HUES64 (cell line): ENCODE results near the gene CAPN5.

Experiments used
- H3K27ac ChIP-seq: 2 replicates; pipeline ENCODE4 v1.7.0; 2013; ENCODE audit warnings: low read depth, low read length, inconsistent platforms
- H3K27me3 ChIP-seq: 2 replicates; pipeline ENCODE4 v1.6.1; 2013; ENCODE audit warnings: mild to moderate bottlenecking, low read length; ENCODE audit not compliant: insufficient read depth
- H3K36me3 ChIP-seq: 2 replicates; pipeline ENCODE4 v1.6.1; 2013; ENCODE audit warnings: mild to moderate bottlenecking, low read length; ENCODE audit not compliant: insufficient read depth
- H3K4me1 ChIP-seq: 2 replicates; pipeline ENCODE4 v1.6.1; 2013; ENCODE audit warnings: mild to moderate bottlenecking, low read length, moderate library complexity; ENCODE audit not compliant: insufficient read depth
- H3K4me3 ChIP-seq: 2 replicates; pipeline ENCODE4 v1.5.1; 2013; ENCODE audit warnings: mild to moderate bottlenecking, low read length, moderate library complexity
- H3K9ac ChIP-seq: 2 replicates; pipeline ENCODE4 v1.6.1; 2013; ENCODE audit warnings: mild to moderate bottlenecking, low read depth, low read length
- H3K9me3 ChIP-seq: 2 replicates; pipeline ENCODE4 v1.6.1; 2013; ENCODE audit warnings: low read depth, low read length; ENCODE audit not compliant: insufficient read depth
- WGBS: fragments of 150-250, 120-280 bp; methylation state at CpG from one replicate; pipeline ENCODE4 v1.1.7; 2013; ENCODE audit warnings: missing lambda C conversion rate; 5-methylcytosine and 5-hydroxymethylcytosine counted together

Gene CAPN5

DNA sequence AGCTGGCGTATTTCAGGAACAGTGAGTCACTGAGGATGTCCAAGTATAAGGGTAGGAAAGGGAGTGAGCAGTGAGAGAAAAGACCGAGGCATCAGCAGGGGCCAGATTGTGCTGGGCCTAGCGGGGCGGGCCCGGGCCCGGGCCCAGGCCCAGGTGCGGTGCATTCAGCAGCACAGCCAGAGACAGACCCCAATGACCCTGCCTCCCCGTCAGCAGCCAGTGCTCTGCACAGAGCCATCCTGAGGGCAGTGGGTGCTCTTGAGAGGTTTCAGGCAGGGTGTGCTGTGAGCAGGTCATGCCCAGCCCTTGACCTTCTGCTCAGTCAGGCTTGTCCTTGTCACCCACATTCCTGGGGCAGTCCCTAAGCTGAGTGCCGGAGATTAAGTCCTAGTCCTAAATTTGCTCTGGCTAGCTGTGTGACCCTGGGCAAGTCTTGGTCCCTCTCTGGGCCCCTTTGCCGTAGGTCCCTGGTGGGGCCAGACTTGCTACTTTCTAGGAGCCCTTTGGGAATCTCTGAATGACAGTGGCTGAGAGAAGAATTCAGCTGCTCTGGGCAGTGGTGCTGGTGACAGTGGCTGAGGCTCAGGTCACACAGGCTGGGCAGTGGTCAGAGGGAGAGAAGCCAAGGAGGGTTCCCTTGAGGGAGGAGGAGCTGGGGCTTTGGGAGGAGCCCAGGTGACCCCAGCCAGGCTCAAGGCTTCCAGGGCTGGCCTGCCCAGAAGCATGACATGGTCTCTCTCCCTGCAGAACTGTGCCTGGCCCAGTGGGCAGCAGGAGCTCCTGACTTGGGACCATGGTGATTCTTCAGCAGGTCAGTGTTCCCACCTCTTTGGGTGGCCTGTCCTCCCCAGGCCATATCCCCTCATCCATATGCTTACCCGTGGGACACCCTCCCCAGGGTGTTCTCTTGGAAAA lies 63.3 kb downstream of the CAPN5 start:
- H3K9me3 ChIP-seq, result no peaks in the 10 kb centered on the region
- H3K9ac ChIP-seq, result no peak overlapping the region
- H3K27me3 ChIP-seq, result no peaks in the 10 kb centered on the region
- WGBS, result 91% methylated on average over 11 of the region's 11 CpGs
- H3K27ac ChIP-seq, result no peak overlapping the region
- H3K36me3 ChIP-seq, result no peaks in the 10 kb centered on the region
- no peak overlapping the region for H3K4me3 ChIP-seq
- no peaks in the 10 kb centered on the region for H3K4me1 ChIP-seq

DNA sequence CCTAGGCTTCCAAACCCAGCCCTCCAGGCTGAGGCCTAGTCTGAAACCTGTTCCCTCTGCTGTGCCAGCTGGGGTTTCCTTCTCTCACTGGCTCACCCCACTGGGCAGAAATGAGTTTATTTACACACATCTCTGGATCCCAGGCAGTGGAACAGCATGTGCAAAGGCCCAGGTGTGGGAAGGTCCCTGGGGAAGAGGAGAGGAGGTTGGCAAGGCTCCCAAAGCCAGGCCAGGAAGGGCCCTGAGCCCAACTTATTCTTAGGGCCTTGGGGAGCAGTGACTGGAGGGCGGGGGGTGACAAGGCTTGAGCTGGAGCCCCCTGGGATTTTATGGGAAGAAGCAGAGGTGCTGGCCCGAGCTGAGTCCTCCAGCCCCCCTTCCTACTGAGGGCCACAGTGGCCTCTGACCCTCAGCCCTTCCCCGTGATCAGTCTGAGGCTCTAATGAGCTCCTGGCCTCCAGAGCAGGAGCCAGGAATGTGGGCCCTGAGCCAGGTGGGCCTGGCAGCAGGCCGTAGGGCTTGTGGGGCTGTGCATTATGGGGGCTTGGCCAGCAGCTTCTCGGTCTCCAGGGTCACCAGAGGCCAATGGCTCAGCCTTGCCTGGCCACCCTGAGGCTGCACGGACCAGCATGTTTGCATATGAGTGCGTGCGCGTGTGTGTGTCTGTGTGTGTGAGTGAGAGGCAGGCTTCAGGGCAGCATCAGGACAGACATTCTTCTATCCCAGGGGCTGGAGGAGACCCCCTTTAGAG lies 64.2 kb downstream of the CAPN5 start:
- no peaks in the 10 kb centered on the region for H3K36me3 ChIP-seq
- no peaks in the 10 kb centered on the region for H3K4me1 ChIP-seq
- H3K27me3 ChIP-seq, result no peaks in the 10 kb centered on the region
- no peak overlapping the region for H3K27ac ChIP-seq
- no peaks in the 10 kb centered on the region for H3K9me3 ChIP-seq
- 79% methylated on average over 9 of the region's 9 CpGs for WGBS
- H3K4me3 ChIP-seq, result no peak overlapping the region
- H3K9ac ChIP-seq, result no peak overlapping the region

DNA sequence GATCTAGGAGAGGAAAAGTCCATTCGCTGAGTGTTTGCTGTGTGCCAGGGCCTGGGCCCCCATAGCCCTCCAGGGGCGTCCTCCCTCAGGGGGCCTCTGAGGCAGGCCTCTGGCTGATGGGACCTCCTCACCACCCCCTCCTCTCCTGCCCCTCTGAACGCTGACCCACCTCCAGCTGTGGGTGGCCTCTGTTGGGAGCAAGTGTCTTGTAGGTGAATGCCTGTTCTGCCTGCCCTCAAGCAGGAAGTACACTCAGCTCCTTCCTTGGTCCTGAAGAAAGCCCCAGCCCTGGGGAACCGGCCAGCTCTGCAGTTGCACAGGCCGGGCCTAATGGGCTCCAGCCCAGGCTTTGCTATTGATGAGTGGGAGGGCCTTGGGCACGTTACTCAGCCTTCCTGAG lies 64.8 kb downstream of the CAPN5 start:
- Histone ChIP-seq H3K27ac (no peak overlapping the region), H3K4me1 (no peaks in the 10 kb centered on the region), H3K9ac (no peak overlapping the region), H3K9me3 (no peaks in the 10 kb centered on the region), H3K27me3 (no peaks in the 10 kb centered on the region), H3K4me3 (no peak overlapping the region), H3K36me3 (no peaks in the 10 kb centered on the region)
- 90% methylated on average over 5 of the region's 6 CpGs for WGBS

DNA sequence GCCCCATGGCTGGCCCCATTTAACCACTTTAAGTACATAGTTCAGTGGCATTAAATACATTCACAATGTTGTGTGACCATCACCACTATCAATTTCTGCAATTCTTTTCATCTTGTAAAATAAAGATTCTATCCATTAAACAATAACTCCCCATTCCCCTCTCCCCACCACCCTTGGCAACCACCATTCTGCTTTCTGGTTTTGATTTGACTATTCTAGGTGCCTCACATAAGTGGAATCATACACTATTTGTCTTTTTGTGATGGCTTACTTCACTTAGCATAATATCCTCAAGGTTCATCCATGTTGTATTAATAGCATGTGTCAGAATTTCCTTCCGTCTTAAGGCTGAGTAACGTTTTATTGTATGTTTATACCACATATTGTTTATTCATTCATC lies 68.3 kb downstream of the CAPN5 start:
- H3K36me3 ChIP-seq, result no peaks in the 10 kb centered on the region
- H3K9ac ChIP-seq, result no peak overlapping the region
- no peaks in the 10 kb centered on the region for H3K27me3 ChIP-seq
- no peak overlapping the region for H3K4me3 ChIP-seq
- no peak overlapping the region for H3K27ac ChIP-seq
- WGBS, result no CpG with 5 or more reads among the region's 2 CpGs
- H3K4me1 ChIP-seq, result no peaks in the 10 kb centered on the region
- H3K9me3 ChIP-seq, result no peaks in the 10 kb centered on the region

DNA sequence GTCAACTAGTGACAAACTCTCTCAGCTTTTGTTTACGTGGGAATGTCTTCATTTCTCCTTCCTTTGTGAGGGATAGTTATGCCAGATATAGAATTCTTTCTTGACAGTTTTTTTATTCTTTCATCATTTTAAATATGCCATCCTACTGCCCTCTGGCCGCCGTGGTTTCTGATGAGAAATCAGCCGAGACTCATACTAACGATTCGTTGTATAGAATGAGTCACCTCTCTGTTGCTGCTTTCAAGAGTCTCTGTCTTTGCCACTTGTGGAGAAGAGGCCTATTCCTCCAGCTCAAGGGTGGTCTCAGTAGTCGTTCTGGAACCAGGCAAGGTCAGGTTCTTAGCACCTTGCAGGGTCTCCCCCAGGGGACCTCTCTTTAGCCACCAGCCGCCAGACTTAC lies 69.3 kb downstream of the CAPN5 start:
- H3K9me3 ChIP-seq, result no peaks in the 10 kb centered on the region

DNA sequence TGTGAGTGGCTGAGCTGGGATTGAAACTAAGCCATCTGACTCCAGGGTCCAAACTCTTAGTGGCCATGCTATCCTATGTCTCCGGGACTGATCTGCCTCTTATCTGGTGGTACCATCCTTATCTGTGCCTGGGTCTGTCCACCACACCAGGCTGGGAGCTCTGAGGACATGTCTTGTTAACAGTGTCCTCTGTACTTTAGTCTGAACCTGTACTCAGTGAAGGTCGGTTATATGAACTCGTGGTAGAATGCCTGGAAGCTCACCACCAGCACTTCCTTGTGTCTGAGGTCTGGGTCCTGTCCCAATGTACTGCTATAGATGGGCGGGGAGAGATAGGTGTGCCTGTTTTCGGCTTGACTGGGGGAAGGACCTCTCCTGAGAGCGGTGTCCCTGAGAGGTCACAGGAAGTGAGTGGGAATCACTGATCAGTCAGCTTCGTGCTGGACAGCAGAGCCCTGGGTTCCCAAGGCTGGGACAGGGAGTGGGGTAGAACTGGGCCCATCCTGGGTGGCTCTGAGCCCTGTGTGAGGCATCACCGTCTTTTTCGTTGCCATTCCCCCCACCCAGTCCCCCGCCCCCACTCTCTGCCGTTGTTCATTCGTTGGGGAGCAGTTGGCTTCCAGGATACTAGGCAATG lies 70.1 kb downstream of the CAPN5 start:
- H3K9me3 ChIP-seq, result no peaks in the 10 kb centered on the region
- no peaks in the 10 kb centered on the region for H3K4me1 ChIP-seq
- no peak overlapping the region for H3K27ac ChIP-seq
- H3K36me3 ChIP-seq, result no peaks in the 10 kb centered on the region
- no peak overlapping the region for H3K4me3 ChIP-seq
- WGBS, result 90% methylated on average over 12 of the region's 12 CpGs
- H3K27me3 ChIP-seq, result no peaks in the 10 kb centered on the region
- H3K9ac ChIP-seq, result no peak overlapping the region

More for the DNA sequence above, 69.3 kb downstream of the CAPN5 start:
- Histone ChIP-seq H3K27ac (no peak overlapping the region), H3K4me1 (no peaks in the 10 kb centered on the region), H3K27me3 (no peaks in the 10 kb centered on the region), H3K36me3 (no peaks in the 10 kb centered on the region), H3K4me3 (no peak overlapping the region), H3K9ac (no peak overlapping the region)
- 80% methylated on average over 8 of the region's 8 CpGs for WGBS

DNA sequence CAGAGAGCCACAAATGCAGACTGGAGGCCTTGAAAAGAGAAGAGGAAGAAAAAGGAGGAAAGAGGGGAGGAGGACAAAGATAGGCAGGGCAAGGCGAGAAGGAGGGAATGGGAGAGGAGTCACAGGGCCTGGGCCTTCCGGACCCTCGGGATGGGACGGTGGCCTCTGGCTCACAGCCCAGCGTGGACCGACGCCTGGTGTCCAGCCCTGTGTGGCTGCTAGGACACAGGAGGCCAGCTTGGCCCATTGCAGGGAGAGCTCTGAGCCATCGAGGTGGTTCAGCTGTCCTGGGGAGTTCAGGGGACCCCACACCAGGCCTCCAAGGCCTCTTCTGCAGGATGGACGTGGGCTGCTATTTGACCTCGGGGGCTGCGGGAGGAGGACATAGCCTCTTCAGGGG lies 70.7 kb downstream of the CAPN5 start:
- H3K9me3 ChIP-seq, result no peaks in the 10 kb centered on the region
- WGBS, result 95% methylated on average over 11 of the region's 11 CpGs
- H3K4me3 ChIP-seq, result no peak overlapping the region
- H3K27ac ChIP-seq, result no peak overlapping the region
- no peaks in the 10 kb centered on the region for H3K36me3 ChIP-seq
- H3K4me1 ChIP-seq, result no peaks in the 10 kb centered on the region
- H3K27me3 ChIP-seq, result no peaks in the 10 kb centered on the region
- no peak overlapping the region for H3K9ac ChIP-seq

DNA sequence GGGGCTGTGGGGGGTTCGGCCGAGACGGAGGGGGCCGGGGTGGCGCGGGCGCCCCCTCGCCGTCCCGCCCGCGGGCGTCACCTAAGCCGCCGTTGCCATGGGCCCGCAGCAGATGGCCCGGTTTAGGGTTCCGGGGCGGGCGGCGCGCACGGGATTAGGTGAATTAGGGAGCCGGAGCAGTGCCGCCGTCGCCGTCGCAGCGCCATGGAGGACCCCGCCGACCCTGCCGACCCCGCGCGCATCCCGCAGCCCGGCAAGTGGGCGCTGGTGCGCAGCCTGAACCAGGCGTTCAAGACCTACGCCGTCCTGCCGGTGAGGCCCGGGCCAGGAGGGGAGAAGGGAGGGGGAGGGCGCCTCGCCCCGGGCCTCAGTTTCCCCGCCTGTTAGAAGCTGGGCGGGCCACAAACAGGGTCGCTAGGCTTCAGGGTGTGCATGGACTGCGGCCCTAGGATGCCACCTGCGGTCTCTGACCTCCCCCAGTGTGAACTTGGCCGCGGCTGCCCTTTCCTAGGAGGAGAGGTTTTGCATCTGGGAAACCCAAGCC lies 71.4 kb downstream of the CAPN5 start:
- Histone ChIP-seq H3K4me3 (no peak overlapping the region), H3K27me3 (no peaks in the 10 kb centered on the region), H3K27ac (no peak overlapping the region), H3K36me3 (no peaks in the 10 kb centered on the region), H3K9ac (no peak overlapping the region), H3K4me1 (no peaks in the 10 kb centered on the region), H3K9me3 (no peaks in the 10 kb centered on the region)
- 95% methylated on average over 55 of the region's 55 CpGs for WGBS

DNA sequence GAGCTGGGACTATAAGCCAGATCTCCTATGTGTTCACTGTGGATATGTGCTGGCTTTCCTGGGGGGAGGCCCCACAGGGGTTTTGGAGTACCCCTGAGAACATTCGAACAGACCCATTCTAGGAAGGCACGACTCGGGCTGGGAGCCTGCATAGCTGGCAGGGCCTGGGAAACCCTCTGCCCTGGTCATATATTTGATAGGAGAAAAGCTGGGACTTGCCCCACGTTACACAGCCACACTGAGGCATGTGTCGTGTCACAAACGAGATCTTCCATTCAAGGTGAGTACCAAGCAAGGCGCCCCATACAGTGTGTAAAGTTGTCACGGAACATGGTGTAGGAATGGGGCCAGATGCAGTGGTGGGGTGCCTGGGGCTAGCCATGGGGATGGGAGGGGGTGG lies 72.4 kb downstream of the CAPN5 start:
- no peaks in the 10 kb centered on the region for H3K4me1 ChIP-seq
- 95% methylated on average over 8 of the region's 8 CpGs for WGBS

DNA sequence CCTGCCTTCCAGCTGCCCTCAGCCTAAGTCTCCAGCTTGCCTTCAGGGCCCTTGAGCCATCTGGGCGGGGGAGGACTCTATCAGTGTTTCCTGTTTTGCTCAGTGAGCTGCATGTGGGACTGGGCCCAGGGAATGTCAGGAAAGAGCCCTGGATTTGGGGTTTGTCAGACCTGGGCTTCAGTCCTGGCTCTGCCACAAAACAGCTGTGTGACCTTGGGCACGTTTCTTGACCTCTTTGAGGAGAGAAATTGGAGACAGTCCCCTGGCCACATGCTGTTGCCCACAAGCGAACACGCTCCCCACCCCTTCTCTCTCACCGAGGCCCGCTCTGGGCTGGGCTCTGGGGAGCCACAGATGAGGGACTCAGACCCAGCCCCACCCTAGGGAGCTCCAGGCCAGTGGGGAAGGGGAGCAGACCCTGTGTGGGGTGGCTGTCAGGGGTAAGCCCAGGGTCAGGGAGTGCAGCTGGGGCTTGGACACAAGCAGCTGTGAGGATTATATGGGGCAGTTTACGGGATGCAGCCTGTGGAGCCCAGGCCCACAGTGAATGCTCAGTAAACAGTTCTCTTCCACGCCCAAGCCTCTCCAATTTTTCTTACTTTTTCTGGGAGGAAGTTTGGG lies 73.6 kb downstream of the CAPN5 start:
- Histone ChIP-seq H3K27me3 (no peaks in the 10 kb centered on the region), H3K9me3 (no peaks in the 10 kb centered on the region), H3K36me3 (no peaks in the 10 kb centered on the region), H3K4me1 (no peaks in the 10 kb centered on the region), H3K9ac (no peak overlapping the region), H3K4me3 (no peak overlapping the region), H3K27ac (no peak overlapping the region)
- 60% methylated on average over 8 of the region's 8 CpGs for WGBS

More for the DNA sequence above, 72.4 kb downstream of the CAPN5 start:
- Histone ChIP-seq H3K4me3 (no peak overlapping the region), H3K27ac (no peak overlapping the region), H3K27me3 (no peaks in the 10 kb centered on the region), H3K9me3 (no peaks in the 10 kb centered on the region), H3K9ac (no peak overlapping the region), H3K36me3 (no peaks in the 10 kb centered on the region)
